Sigmoid colon (tissue), 4 donors: ENCODE data around the gene DNAH12.

Source experiments
- EP300 ChIP-seq, 4 donors: sonication (generic); formaldehyde crosslinking; IDR thresholded peaks; one replicate each; pipeline ENCODE4 v1.6.1; 2017; ENCODE audit warnings: antibody characterized with exemption in 4 of 4
- POLR2A ChIP-seq, 2 donors: fragments of 450-650 bp; IDR thresholded peaks; one replicate each; pipeline ENCODE4 v1.6.1; 2016; ENCODE audit warnings: antibody characterized with exemption in 2 of 2, mild to moderate bottlenecking in 2 of 2, moderate library complexity in 2 of 2
- POLR2AphosphoS5 ChIP-seq, 4 donors: sonication (generic); formaldehyde crosslinking; IDR thresholded peaks; one replicate each; pipeline ENCODE4 v1.6.1; 2017; ENCODE audit warnings: antibody characterized with exemption in 4 of 4
- TF ChIP-seq, protein P1 (sequence below), 4 experiments: fragments of 450-650 bp in 3 of 4; fragments of 200-600 bp in 1 of 4; IDR thresholded peaks; one replicate each; pipeline ENCODE4 v1.5.1; 2016 to 2019; ENCODE audit warnings: antibody characterized with exemption in 4 of 4, mild to moderate bottlenecking in 3 of 4, moderate library complexity in 2 of 4

GRCh38 chr3:57409471-57409870 is 134.7 kb downstream of the DNAH12 start:
- TF ChIP-seq, protein P1, sequence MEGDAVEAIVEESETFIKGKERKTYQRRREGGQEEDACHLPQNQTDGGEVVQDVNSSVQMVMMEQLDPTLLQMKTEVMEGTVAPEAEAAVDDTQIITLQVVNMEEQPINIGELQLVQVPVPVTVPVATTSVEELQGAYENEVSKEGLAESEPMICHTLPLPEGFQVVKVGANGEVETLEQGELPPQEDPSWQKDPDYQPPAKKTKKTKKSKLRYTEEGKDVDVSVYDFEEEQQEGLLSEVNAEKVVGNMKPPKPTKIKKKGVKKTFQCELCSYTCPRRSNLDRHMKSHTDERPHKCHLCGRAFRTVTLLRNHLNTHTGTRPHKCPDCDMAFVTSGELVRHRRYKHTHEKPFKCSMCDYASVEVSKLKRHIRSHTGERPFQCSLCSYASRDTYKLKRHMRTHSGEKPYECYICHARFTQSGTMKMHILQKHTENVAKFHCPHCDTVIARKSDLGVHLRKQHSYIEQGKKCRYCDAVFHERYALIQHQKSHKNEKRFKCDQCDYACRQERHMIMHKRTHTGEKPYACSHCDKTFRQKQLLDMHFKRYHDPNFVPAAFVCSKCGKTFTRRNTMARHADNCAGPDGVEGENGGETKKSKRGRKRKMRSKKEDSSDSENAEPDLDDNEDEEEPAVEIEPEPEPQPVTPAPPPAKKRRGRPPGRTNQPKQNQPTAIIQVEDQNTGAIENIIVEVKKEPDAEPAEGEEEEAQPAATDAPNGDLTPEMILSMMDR (IDR thresholded peaks at IDR 0.05) = no peak
- TF ChIP-seq EP300 (IDR thresholded peaks at IDR 0.05) (no peak), POLR2A (IDR thresholded peaks at IDR 0.05) (no peak), POLR2AphosphoS5 (IDR thresholded peaks at IDR 0.05) (no peak)
